GM23248 (cell line): ENCODE data around the gene GAMT. TPM values are rescaled to one million over a fixed set of nuclear protein-coding genes. Genes with fewer than 3 reads are reported as not detected.

ENCODE experiments used
- DNase-seq: peaks from one replicate; pipeline ENCODE4 v3.0.0-alpha.2; 2015
- H2AFZ ChIP-seq: fragments of 200-600 bp; sonication (generic); 2 replicates; pipeline ENCODE4 v1.6.1; 2016; ENCODE audit warnings: antibody characterized with exemption
- H3F3A ChIP-seq: fragments of 200-600 bp; sonication (generic); 2 replicates; pipeline ENCODE4 v1.6.1; 2016; ENCODE audit warnings: mild to moderate bottlenecking, antibody characterized with exemption, mixed run types; ENCODE audit not compliant: insufficient read depth
- H3K27ac ChIP-seq: fragments of 200-600 bp; sonication (generic); 2 replicates; pipeline ENCODE4 v1.5.1; 2016; ENCODE audit warnings: mild to moderate bottlenecking
- H3K27me3 ChIP-seq: fragments of 200-600 bp; sonication (generic); replicated peaks from 2 replicates; pipeline ENCODE4 v1.6.1; 2016; ENCODE audit warnings: mild to moderate bottlenecking; ENCODE audit not compliant: insufficient read depth
- H3K36me3 ChIP-seq: fragments of 200-600 bp; sonication (generic); 2 replicates; pipeline ENCODE4 v1.6.1; 2016; ENCODE audit warnings: low read depth, mild to moderate bottlenecking
- H3K4me1 ChIP-seq: fragments of 200-600 bp; sonication (generic); 2 replicates; pipeline ENCODE4 v1.6.1; 2016; ENCODE audit warnings: mild to moderate bottlenecking; ENCODE audit not compliant: insufficient read depth
- H3K4me2 ChIP-seq: fragments of 200-600 bp; sonication (generic); one replicate; pipeline ENCODE4 v1.6.1; 2016; ENCODE audit warnings: mild to moderate bottlenecking; ENCODE audit not compliant: unreplicated experiment
- H3K4me3 ChIP-seq: fragments of 200-600 bp; sonication (generic); 2 replicates; pipeline ENCODE4 v1.5.1; 2016; ENCODE audit warnings: mild to moderate bottlenecking
- H3K79me2 ChIP-seq: fragments of 200-600 bp; sonication (generic); 2 replicates; pipeline ENCODE4 v1.6.1; 2016; ENCODE audit warnings: mild to moderate bottlenecking; ENCODE audit not compliant: insufficient read depth
- H3K9ac ChIP-seq: fragments of 200-600 bp; sonication (generic); 2 replicates; pipeline ENCODE4 v1.6.1; 2016; ENCODE audit warnings: mild to moderate bottlenecking
- H3K9me2 ChIP-seq: fragments of 200-600 bp; sonication (generic); 2 replicates; pipeline ENCODE4 v1.6.1; 2016; ENCODE audit warnings: mixed run types, mild to moderate bottlenecking, moderate library complexity; ENCODE audit not compliant: insufficient read depth
- H3K9me3 ChIP-seq: fragments of 200-600 bp; sonication (generic); one replicate; pipeline ENCODE4 v1.6.1; 2017; ENCODE audit warnings: low read depth
- H4K20me1 ChIP-seq: fragments of 200-600 bp; sonication (generic); 2 replicates; pipeline ENCODE4 v1.6.0; 2016; ENCODE audit not compliant: insufficient read depth
- EZH2 ChIP-seq: fragments of 200-600 bp; sonication (generic); IDR thresholded peaks from 2 replicates; pipeline ENCODE4 v1.6.1; 2018; ENCODE audit warnings: antibody characterized with exemption, mild to moderate bottlenecking; ENCODE audit not compliant: insufficient read depth, poor library complexity, severe bottlenecking
- EZH2phosphoT487 ChIP-seq: fragments of 200-600 bp; sonication (generic); IDR thresholded peaks from 2 replicates; pipeline ENCODE4 v1.6.1; 2018; ENCODE audit warnings: antibody characterized with exemption, moderate library complexity, mild to moderate bottlenecking, low read depth; ENCODE audit not compliant: insufficient read depth
- whole genome bisulfite sequencing, 2 experiments: methylation state at CpG; one replicate each; pipeline ENCODE4 v1.1.6; 2015 to 2017; ENCODE audit warnings: low lambda C conversion rate in 2 of 2, low coverage in 1 of 2; ENCODE audit errors: missing lambda C conversion rate in 2 of 2; 5-methylcytosine and 5-hydroxymethylcytosine counted together
- in situ Hi-C: fragments of 300-500 bp; cut with MboI; formaldehyde crosslinking; loops from 2 replicates; pipeline ENCODE4 v1.15.0; 2020
- polyA plus RNA-seq: library from polyadenylated mRNA; unstranded; fragments of >200 nt; fragmentation: Nextera tagmentation; extraction: Ambion mirVana; gene quantifications from 2 replicates; pipeline ENCODE4 v1.2.1, GENCODE V29; 2016
- total RNA-seq: library from RNA; depleted of rRNA; stranded (reverse); fragments of >200 nt; shearing (Covaris generic); gene quantifications from 2 replicates; pipeline ENCODE4 v1.2.3, GENCODE V29; 2014

The GAMT gene
- total and polyA plus RNA-seq, 2 experiments from 2014 or later, result 43.1 to 43.7 TPM

GRCh38 chr19:1395194-1396018 lies 5.9 kb downstream of the GAMT start:
- TF ChIP-seq EZH2, result no peak
- no peak for TF ChIP-seq EZH2phosphoT487
- Histone ChIP-seq H2AFZ (no peak overlapping the region), H3F3A (no peaks in the 10 kb centered on the region), H4K20me1 (no peaks in the 10 kb centered on the region), H3K27ac (no peak overlapping the region), H3K9ac (no peak overlapping the region), H3K4me1 (0 out of 2 replicates have a peak, but pooled peaks cover 5% of the 10 kb centered on the region), H3K79me2 (no peaks in the 10 kb centered on the region), H3K27me3 (no peaks in the 10 kb centered on the region), H3K9me3 (no peaks in the 10 kb centered on the region), H3K36me3 (no peaks in the 10 kb centered on the region), H3K4me3 (no peak overlapping the region), H3K9me2 (no peaks in the 10 kb centered on the region), H3K4me2 (no peak overlapping the region)
- DNase-seq, result no peak
- WGBS, 2 experiments, result 86 to 89% methylated on average over 50 to 51 of the region's 52 CpGs
- in situ Hi-C loops, result no loop called here

- in situ Hi-C loops, result no loop called here
- no peaks in the 10 kb centered on the region for H3K9me3 ChIP-seq
- H3K9ac ChIP-seq, result no peak overlapping the region
- 86% methylated on average over 21 to 43 of the region's 43 CpGs for WGBS, 2 experiments
- no peaks in the 10 kb centered on the region for H3K79me2 ChIP-seq
- no peak overlapping the region for H3K27ac ChIP-seq
- H4K20me1 ChIP-seq, result no peaks in the 10 kb centered on the region
- no peaks in the 10 kb centered on the region for H3F3A ChIP-seq
- H3K4me3 ChIP-seq, result no peak overlapping the region
- DNase-seq, result no peak
- no peak overlapping the region for H3K4me2 ChIP-seq
- no peak for TF ChIP-seq EZH2
- TF ChIP-seq EZH2phosphoT487, result no peak
- H3K36me3 ChIP-seq, result no peaks in the 10 kb centered on the region
- 0 out of 2 replicates have a peak, but pooled peaks cover 4% of the 10 kb centered on the region for H3K4me1 ChIP-seq
- H3K9me2 ChIP-seq, result no peaks in the 10 kb centered on the region
- H3K27me3 ChIP-seq, result no peaks in the 10 kb centered on the region
- no peak overlapping the region for H2AFZ ChIP-seq
Observed at GRCh38 chr19:1394252-1395193, 6.8 kb downstream of the GAMT start.

GRCh38 chr19:1393841-1394240 lies 7.5 kb downstream of the GAMT start:
- in situ Hi-C loops, result no loop called here
- Histone ChIP-seq H3K27me3 (no peaks in the 10 kb centered on the region), H3K4me2 (no peak overlapping the region), H3K36me3 (no peaks in the 10 kb centered on the region; the same call in 1 of the 2 replicates), H3K9me3 (no peaks in the 10 kb centered on the region), H2AFZ (no peak overlapping the region), H3K27ac (no peak overlapping the region), H4K20me1 (no peaks in the 10 kb centered on the region), H3K9me2 (no peaks in the 10 kb centered on the region), H3F3A (no peaks in the 10 kb centered on the region), H3K4me3 (no peak overlapping the region), H3K9ac (no peak overlapping the region), H3K4me1 (0 out of 2 replicates have a peak, but pooled peaks cover 4% of the 10 kb centered on the region), H3K79me2 (no peaks in the 10 kb centered on the region)
- no peak for DNase-seq
- TF ChIP-seq EZH2phosphoT487, result no peak
- WGBS, 2 experiments, result 90 to 91% methylated on average over 17 of the region's 17 CpGs

- Histone ChIP-seq H3K4me1 (0 out of 2 replicates have a peak, but pooled peaks cover 4% of the 10 kb centered on the region), H3K79me2 (no peaks in the 10 kb centered on the region), H4K20me1 (no peaks in the 10 kb centered on the region), H3K27me3 (no peaks in the 10 kb centered on the region), H3K27ac (no peak overlapping the region), H3K4me2 (no peak overlapping the region), H3F3A (no peaks in the 10 kb centered on the region), H2AFZ (no peak overlapping the region), H3K9me2 (no peaks in the 10 kb centered on the region), H3K9ac (no peak overlapping the region), H3K4me3 (no peak overlapping the region), H3K9me3 (no peaks in the 10 kb centered on the region), H3K36me3 (no peaks in the 10 kb centered on the region; the same call in 1 of the 2 replicates)
- no peak for DNase-seq
- in situ Hi-C loops, result no loop called here
- TF ChIP-seq EZH2 (no peak), EZH2phosphoT487 (no peak)
- 93 to 96% methylated on average over 27 to 37 of the region's 37 CpGs for WGBS, 2 experiments
Observed at GRCh38 chr19:1392939-1393530, 8.3 kb downstream of the GAMT start.
